Adrenal gland (tissue), 5 donors: ENCODE results near the gene PGBD5.

ENCODE experiments used
- CTCF ChIP-seq, 6 experiments: fragments of 450-650 bp in 4 of 6; fragments of 200-600 bp in 2 of 6; sonication (generic) in 1 of 6; IDR thresholded peaks; 1 replicate in 5 of 6; 2 replicates in 1 of 6; pipeline versions ENCODE4 v1.5.1 to v1.8.0; 2016 to 2021; ENCODE audit warnings: antibody characterized with exemption in 6 of 6, mild to moderate bottlenecking in 2 of 6, moderate library complexity in 1 of 6
- POLR2A ChIP-seq, 2 donors: fragments of 450-650 bp; IDR thresholded peaks; one replicate each; pipeline ENCODE4 v1.6.1; 2017; ENCODE audit warnings: antibody characterized with exemption in 2 of 2, mild to moderate bottlenecking in 2 of 2, moderate library complexity in 1 of 2
- donor health status: DM: no; HTN: no; CAD: no.

- no peak for TF ChIP-seq CTCF (IDR thresholded peaks at IDR 0.05)
- no peak for TF ChIP-seq POLR2A (IDR thresholded peaks at IDR 0.05)
Observed at GRCh38 chr1:230413061-230413460, 13.1 kb downstream of the PGBD5 start.
